Erythroblast (primary cell): Measurements from ENCODE around the gene AMHR2.

Experiments used
- GATA1 ChIP-seq: IDR thresholded peaks from 2 replicates; pipeline ENCODE4 v1.6.1; 2011; ENCODE audit warnings: low read depth, mild to moderate bottlenecking, control low read depth, low read length, moderate library complexity
- POLR2A ChIP-seq: IDR thresholded peaks from 2 replicates; pipeline ENCODE4 v1.6.1; 2011; ENCODE audit warnings: mild to moderate bottlenecking, low read length

DNA sequence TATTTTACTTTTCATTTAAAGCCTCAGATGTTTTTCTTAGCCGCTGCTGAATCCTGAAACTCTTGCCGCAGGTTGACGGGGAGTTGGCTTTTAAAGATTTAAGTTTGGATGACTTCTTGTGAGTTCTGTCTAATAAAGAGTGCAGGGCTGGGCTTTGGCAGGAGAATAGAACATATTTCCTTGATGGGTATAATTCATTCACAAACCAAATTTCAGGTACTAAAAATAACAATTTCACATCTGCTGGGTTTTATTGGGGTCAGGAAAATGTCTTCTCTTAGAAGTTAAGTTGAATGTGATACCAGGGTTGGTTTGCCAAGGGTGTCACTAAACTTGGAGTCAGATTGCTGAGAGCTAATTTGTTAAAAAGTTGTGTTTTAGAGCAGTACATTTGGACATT is 34.0 kb upstream of the AMHR2 start:
- TF ChIP-seq POLR2A = no peak
- TF ChIP-seq GATA1 = no peak
